ENCODE measurements around the gene RARA.
"Not testable (repeated sequence)": the region's sequence is repeated elsewhere in the genome, so short reads cannot be mapped to it uniquely, and the experiment has no call there.

RARA gene

GRCh38 chr17:40382251-40382650 is 73.3 kb downstream of the RARA start:
- DNase-seq = no peak

DNA sequence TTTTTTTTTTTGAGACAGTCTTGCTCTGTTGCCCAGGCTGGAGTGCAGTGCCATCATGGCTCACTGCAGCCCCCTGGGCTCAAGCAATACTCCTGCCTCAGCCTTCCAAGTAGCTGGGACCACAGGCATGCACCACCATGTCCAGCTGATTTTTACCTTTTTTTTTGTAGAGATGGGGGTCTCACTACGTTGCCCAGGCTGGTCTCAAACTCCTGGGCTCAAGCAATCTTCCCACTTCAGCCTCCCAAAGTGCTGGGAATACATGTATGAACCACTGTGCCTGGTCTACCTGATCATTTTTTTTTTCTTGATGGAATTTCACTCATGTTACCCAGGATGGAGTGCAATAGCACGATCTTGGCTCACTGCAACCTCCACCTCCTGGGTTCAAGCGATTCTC is 77.6 kb downstream of the RARA start:
- not testable (repeated sequence) for DNase-seq

DNA sequence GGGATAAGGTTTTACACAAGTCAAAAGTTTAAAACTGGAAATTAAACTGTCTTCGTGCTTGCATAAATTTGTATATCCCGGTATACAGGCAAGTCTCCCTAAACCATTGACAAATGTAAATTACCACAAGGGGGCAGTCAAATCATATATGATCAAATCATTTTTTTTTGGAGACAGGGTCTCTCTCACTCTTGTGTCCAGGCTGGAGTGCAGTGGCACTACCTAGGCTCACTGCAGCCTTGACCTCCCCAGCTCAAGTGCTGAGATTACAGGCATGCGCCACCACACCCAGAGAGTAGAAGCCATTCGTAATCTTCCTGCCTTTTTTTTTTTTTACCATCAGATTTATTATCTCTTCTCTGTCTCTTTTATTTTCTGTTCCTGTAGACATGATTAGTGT is 90.2 kb downstream of the RARA start:
- DNase-seq = no peak

DNA sequence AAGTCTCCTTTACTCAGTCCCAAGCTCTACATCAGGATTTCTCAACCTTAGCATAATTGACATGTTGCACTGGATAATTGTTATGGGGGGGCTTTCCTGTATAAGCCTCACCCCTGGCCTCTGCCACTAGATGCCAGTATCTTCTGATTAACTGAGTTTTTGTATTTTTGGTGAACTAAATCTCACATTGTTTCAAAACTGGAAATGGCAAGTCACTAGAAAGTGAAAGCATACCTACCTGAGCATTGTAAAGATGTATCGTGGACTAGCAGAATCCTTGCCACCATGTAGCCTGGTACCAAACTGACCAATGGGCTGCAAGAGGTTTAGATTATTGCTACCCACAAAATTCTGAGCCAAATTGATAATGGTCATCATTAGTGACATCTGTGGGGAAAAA is 93.7 kb downstream of the RARA start:
- no peak for DNase-seq

DNA sequence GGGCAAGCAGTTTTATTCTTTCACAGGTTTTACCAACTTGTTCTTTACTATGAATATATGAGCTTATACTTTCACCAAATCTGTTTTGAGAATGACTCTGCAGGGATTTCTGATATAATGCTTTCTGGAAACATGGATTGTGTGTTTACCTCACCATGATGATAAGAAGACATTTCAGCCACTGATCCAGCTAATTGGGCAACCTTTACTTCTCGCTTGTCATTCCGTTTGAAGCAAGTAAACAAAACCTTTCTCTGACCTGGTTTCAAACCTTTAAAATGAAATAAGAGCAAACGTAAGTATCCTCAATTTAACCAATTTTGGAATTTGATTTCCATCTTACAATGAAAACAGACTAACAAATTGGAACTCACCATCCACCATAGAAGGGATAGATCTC is 95.0 kb downstream of the RARA start:
- DNase-seq = no peak

Measured in activated CD4-positive, alpha-beta T cell treated with anti-CD3 and anti-CD28 coated beads for 1 hour (primary cell).